Spleen (tissue), 7 donors: Measurements from ENCODE around the gene TIMD4.

ENCODE experiments used
- POLR2A ChIP-seq, 3 donors: fragments of 450-650 bp; IDR thresholded peaks; one replicate each; pipeline ENCODE4 v1.5.1; 2017; ENCODE audit warnings: antibody characterized with exemption in 3 of 3, mild to moderate bottlenecking in 1 of 3
- POLR2AphosphoS5 ChIP-seq, 3 donors: sonication (generic); formaldehyde crosslinking; IDR thresholded peaks; one replicate each; pipeline ENCODE4 v1.5.1; 2017; ENCODE audit warnings: antibody characterized with exemption in 3 of 3
- TF ChIP-seq, protein P1 (sequence below), 11 experiments: fragments of 200-600 bp in 7 of 11; fragments of 450-650 bp in 4 of 11; sonication (generic) in 4 of 11; IDR thresholded peaks in 8 of 11; conservative IDR thresholded peaks in 3 of 11; 1 replicate in 7 of 11; 2 replicates in 4 of 11; pipeline versions ENCODE4 v1.4.0 to v1.8.0; 2016 to 2021; ENCODE audit warnings: antibody characterized with exemption in 11 of 11, inconsistent platforms in 4 of 11, mild to moderate bottlenecking in 1 of 11
- donor health status: DM: no; HTN: no; CAD: no; lungs with moderate emphysema.
- donor health status: DM: no; HTN: no; CAD: no.
- donor health status: DM: no; HTN: no; CAD: no.

DNA sequence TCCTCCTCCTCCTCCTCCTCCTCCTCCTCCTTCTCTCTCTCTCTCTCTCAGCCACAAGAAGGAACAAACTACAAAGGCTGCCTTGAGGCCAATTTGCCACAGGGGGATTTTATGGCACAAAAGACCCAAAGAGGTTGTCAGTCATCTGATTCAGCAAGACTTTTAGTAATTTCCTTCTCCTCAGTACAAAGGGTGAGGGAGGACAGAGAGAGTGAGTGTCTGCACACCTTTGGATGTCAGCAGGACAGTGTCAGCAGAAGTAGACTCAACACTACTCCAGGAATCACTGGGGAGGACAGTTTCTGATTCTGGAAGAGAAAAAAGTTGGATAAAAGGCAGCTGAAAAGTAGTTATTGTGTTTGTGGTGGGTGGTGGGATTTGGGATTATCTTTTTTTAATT, 13.6 kb downstream of the TIMD4 start:
- TF ChIP-seq, protein P1, sequence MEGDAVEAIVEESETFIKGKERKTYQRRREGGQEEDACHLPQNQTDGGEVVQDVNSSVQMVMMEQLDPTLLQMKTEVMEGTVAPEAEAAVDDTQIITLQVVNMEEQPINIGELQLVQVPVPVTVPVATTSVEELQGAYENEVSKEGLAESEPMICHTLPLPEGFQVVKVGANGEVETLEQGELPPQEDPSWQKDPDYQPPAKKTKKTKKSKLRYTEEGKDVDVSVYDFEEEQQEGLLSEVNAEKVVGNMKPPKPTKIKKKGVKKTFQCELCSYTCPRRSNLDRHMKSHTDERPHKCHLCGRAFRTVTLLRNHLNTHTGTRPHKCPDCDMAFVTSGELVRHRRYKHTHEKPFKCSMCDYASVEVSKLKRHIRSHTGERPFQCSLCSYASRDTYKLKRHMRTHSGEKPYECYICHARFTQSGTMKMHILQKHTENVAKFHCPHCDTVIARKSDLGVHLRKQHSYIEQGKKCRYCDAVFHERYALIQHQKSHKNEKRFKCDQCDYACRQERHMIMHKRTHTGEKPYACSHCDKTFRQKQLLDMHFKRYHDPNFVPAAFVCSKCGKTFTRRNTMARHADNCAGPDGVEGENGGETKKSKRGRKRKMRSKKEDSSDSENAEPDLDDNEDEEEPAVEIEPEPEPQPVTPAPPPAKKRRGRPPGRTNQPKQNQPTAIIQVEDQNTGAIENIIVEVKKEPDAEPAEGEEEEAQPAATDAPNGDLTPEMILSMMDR (IDR thresholded peaks at IDR 0.05 in 8 of 11, conservative IDR thresholded peaks at IDR 0.05 in 3 of 11), result no peak
- no peak for TF ChIP-seq POLR2A (IDR thresholded peaks at IDR 0.05)
- TF ChIP-seq POLR2AphosphoS5 (IDR thresholded peaks at IDR 0.05), result no peak
